ENCODE measurements around the gene PDZD4. TPM values are rescaled to one million over a fixed set of nuclear protein-coding genes. Genes with fewer than 3 reads are reported as not detected.

PDZD4 gene
- total RNA-seq, 1 donor from 2014 or later = 0.07 TPM

GRCh38 chrX:153782871-153783270 is 47.5 kb downstream of the PDZD4 start:
- Mint-ChIP-seq H3K4me1 (peaks cover 4% of the 10 kb centered on the region), H3K36me3 (ENCODE audit: low read depth) (peaks cover 20% of the 10 kb centered on the region), H3K9me3 (no peaks in the 10 kb centered on the region), H3K27ac (no peak overlapping the region), H3K4me3 (no peak overlapping the region), H3K27me3 (peaks cover 3% of the 10 kb centered on the region)
- ATAC-seq (ENCODE audit: low read depth) (no peak), DNase-seq (no peak)
- intact Hi-C loops (cut with micrococcal nuclease) = no loop called here
- ChIA-PET CTCF (no interaction called here), POLR2A (no interaction called here)
- no peak for TF ChIP-seq CTCF (IDR thresholded peaks at IDR 0.05)

GRCh38 chrX:153782313-153782712 is 48.0 kb downstream of the PDZD4 start:
- CTCF ChIA-PET = no interaction called here

DNA sequence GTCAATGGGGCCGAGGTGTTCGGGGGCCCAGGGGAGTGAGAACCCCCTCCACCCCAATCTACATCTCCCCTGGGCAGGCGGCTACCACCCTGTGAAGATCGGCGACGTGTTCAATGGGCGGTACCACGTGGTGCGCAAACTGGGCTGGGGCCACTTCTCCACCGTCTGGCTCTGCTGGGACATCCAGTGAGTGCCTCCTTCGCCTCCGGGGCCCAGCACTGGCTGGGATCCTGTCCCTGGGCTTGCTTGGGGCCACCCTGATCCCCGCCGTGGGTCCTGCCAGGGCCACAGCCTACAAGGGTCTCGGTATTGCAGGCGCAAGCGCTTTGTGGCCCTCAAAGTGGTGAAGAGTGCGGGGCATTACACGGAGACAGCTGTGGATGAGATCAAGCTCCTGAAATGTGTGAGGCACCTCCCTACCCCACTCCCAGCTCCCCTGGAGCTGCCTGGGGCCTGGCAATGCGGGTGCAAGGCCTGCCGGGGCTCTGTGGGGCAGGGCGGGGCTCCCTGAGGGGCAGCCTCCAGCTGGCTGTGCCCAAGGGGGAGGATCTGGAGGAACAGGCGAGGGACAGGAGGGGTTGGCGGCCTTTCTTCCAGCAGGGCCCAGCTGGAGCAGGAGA is 48.8 kb downstream of the PDZD4 start:
- Mint-ChIP-seq H3K36me3 (ENCODE audit: low read depth) (peaks cover 13% of the 10 kb centered on the region), H3K4me1 (peaks cover 4% of the 10 kb centered on the region), H3K27me3 (peaks cover 3% of the 10 kb centered on the region), H3K27ac (no peak overlapping the region), H3K4me3 (no peak overlapping the region), H3K9me3 (no peaks in the 10 kb centered on the region)
- ChIA-PET POLR2A (no interaction called here), CTCF (no interaction called here)
- DNase-seq = no peak
- intact Hi-C loops (cut with micrococcal nuclease) = no loop called here
- ATAC-seq (ENCODE audit: low read depth) = no peak
- no peak for TF ChIP-seq CTCF (IDR thresholded peaks at IDR 0.05)

More at GRCh38 chrX:153782313-153782712, 48.0 kb downstream of the PDZD4 start:
- Mint-ChIP-seq H3K4me1 (peaks cover 4% of the 10 kb centered on the region), H3K9me3 (no peaks in the 10 kb centered on the region), H3K27me3 (peaks cover 3% of the 10 kb centered on the region), H3K36me3 (ENCODE audit: low read depth) (peaks cover 17% of the 10 kb centered on the region), H3K4me3 (no peak overlapping the region), H3K27ac (no peak overlapping the region)
- intact Hi-C loops (cut with micrococcal nuclease) = no loop called here
- TF ChIP-seq CTCF (IDR thresholded peaks at IDR 0.05) = no peak
- POLR2A ChIA-PET = no interaction called here
- no peak for DNase-seq
- no peak for ATAC-seq (ENCODE audit: low read depth)

DNA sequence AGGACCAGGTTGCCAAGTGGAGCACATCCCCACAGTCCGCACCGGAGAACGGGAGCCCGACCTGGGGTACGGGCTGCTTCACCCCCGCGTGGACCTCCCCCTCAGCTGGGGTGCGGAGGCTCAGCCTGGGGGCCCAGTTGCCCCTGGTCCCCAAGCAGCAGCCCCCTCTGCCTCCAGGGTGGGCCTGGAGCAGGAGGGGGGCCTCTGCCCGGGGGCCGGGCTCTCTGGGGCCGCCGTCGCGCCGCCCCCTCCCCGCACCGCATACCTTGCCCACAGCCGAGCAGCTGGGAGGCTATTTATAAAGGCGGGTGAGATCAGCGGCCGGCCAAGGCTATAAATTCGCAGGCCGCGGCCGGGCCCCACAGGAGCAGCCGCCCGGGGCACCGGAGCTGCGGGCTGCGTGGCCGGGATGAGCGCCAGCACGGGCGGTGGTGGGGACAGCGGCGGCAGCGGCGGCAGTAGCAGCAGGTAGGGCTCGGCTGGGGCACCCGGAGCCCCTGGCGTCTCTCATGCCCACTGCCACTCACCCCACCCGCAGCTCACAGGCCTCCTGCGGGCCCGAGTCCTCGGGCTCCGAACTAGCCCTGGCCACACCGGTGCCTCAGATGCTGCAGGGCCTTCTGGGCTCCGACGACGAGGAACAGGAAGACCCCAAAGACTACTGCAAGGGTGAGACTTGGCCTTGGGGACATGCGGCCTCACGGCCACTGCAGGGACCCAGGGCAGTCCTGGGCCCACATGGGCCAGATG is 49.5 kb downstream of the PDZD4 start, which contains the start of gene SRPK3:
SRPK3 (plus strand) TSS at position 364 of the 750 bp plus-strand sequence; CDS start at position 410, 46 bp downstream.
- ATAC-seq (ENCODE audit: low read depth) (no peak), DNase-seq (no peak)
- Mint-ChIP-seq H3K27ac (no peak within 1 kb of the TSS), H3K4me1 (peaks cover 4% of the 10 kb centered on the region), H3K27me3 (peaks cover 3% of the 10 kb centered on the region), H3K4me3 (no peak within 1 kb of the TSS), H3K9me3 (no peaks in the 10 kb centered on the region), H3K36me3 (ENCODE audit: low read depth) (peaks cover 7% of the 10 kb centered on the region)
- ChIA-PET CTCF (no interaction called here), POLR2A (no interaction called here)
- no peak for TF ChIP-seq CTCF (IDR thresholded peaks at IDR 0.05)
- intact Hi-C loops (cut with micrococcal nuclease) = no loop called here

GRCh38 chrX:153779891-153780677 is 50.3 kb downstream of the PDZD4 start:
- peaks cover 3% of the 10 kb centered on the region for H3K27me3 Mint-ChIP-seq
- TF ChIP-seq CTCF (IDR thresholded peaks at IDR 0.05) = no peak
- no peak overlapping the region for H3K27ac Mint-ChIP-seq
- peaks cover 4% of the 10 kb centered on the region for H3K4me1 Mint-ChIP-seq
- no peak overlapping the region for H3K4me3 Mint-ChIP-seq
- ATAC-seq (ENCODE audit: low read depth) (no peak), DNase-seq (no peak)
- ChIA-PET CTCF (no interaction called here), POLR2A (interaction anchor here (0.6 kb wide), 1 partner anchor 14 kb away, joined by 3 read pairs; the partner anchor contains the start of genes IDH3G and SSR4)
- H3K36me3 Mint-ChIP-seq (ENCODE audit: low read depth) = peaks cover 2% of the 10 kb centered on the region
- H3K9me3 Mint-ChIP-seq = no peaks in the 10 kb centered on the region
- intact Hi-C loops (cut with micrococcal nuclease) = no loop called here
